OCI-LY3 (cell line): ENCODE results near the gene KLF3.

Experiments used
- CTCF ChIP-seq: fragments of 200-600, 300-600 bp; sonication (generic); IDR thresholded peaks from 2 replicates; pipeline ENCODE4 v1.5.1; 2014; ENCODE audit warnings: antibody characterized with exemption, low read length, low read depth
- EZH2phosphoT487 ChIP-seq: fragments of 200-600 bp; shearing (Covaris generic); IDR thresholded peaks from 2 replicates; pipeline ENCODE4 v1.6.1; 2018; ENCODE audit warnings: antibody characterized with exemption, mixed run types, low read depth

GRCh38 chr4:38654273-38654672 lies 9.7 kb upstream of the KLF3 start:
- TF ChIP-seq CTCF: no peak
- no peak for TF ChIP-seq EZH2phosphoT487
